Measurements from ENCODE around the gene FRAS1.

DNA sequence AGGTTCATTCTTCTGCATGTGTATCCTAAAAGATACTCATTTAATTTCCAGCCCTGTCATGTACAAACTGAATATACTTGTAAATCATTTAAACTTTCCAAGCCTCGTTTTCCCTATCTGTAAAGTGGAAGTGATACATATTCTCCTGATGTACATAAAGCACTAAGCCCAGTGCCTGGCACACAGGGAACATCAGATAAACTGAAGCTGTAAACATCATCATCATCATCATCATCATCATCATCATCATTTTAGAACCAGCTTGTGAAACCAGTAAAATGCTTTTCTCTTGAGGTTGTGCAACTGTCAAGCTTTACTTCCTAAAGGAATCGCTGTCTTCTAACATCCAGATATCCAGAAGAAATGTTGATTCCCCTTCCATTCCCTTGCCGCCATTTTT, 411.1 kb downstream of the FRAS1 start:
- TF ChIP-seq, protein P1, sequence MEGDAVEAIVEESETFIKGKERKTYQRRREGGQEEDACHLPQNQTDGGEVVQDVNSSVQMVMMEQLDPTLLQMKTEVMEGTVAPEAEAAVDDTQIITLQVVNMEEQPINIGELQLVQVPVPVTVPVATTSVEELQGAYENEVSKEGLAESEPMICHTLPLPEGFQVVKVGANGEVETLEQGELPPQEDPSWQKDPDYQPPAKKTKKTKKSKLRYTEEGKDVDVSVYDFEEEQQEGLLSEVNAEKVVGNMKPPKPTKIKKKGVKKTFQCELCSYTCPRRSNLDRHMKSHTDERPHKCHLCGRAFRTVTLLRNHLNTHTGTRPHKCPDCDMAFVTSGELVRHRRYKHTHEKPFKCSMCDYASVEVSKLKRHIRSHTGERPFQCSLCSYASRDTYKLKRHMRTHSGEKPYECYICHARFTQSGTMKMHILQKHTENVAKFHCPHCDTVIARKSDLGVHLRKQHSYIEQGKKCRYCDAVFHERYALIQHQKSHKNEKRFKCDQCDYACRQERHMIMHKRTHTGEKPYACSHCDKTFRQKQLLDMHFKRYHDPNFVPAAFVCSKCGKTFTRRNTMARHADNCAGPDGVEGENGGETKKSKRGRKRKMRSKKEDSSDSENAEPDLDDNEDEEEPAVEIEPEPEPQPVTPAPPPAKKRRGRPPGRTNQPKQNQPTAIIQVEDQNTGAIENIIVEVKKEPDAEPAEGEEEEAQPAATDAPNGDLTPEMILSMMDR (IDR thresholded peaks at IDR 0.05) = no peak
- TF ChIP-seq POLR2A (IDR thresholded peaks at IDR 0.05) = no peak

Measured in vagina (tissue), 2 donors.